GM21390 (cell line): ENCODE data around the gene PRELP.

ENCODE experiments used
- ATAC-seq: cut with Tn5 transposase; IDR thresholded peaks from one replicate; pipeline ENCODE4 v1.9.1; 2021; ENCODE audit not compliant: unreplicated experiment

PRELP gene

GRCh38 chr1:203521812-203522211 is 46.2 kb downstream of the PRELP start:
- no peak for ATAC-seq

- no peak for ATAC-seq
These were observed 46.6 kb downstream of the PRELP start for GRCh38 chr1:203522237-203522636.

- no peak for ATAC-seq
These were observed 48.1 kb downstream of the PRELP start for GRCh38 chr1:203523667-203524066.

GRCh38 chr1:203524152-203524551 is 48.5 kb downstream of the PRELP start:
- no peak for ATAC-seq

GRCh38 chr1:203524824-203525223 is 49.2 kb downstream of the PRELP start:
- ATAC-seq = no peak

- ATAC-seq = no peak
These were observed 50.1 kb downstream of the PRELP start for GRCh38 chr1:203525685-203526084.

- no peak for ATAC-seq
These were observed 50.5 kb downstream of the PRELP start for GRCh38 chr1:203526130-203526529.

- ATAC-seq = no peak
These were observed 51.0 kb downstream of the PRELP start for GRCh38 chr1:203526572-203526971.

GRCh38 chr1:203527013-203527412 is 51.4 kb downstream of the PRELP start:
- no peak for ATAC-seq

- no peak for ATAC-seq
These were observed 52.5 kb downstream of the PRELP start for GRCh38 chr1:203528063-203528462.

GRCh38 chr1:203528976-203529835 is 53.6 kb downstream of the PRELP start:
- ATAC-seq = no peak

- no peak for ATAC-seq
These were observed 55.5 kb downstream of the PRELP start for GRCh38 chr1:203531063-203531462.

- ATAC-seq = no peak
These were observed 58.4 kb downstream of the PRELP start for GRCh38 chr1:203534012-203534411.

- no peak for ATAC-seq
These were observed 58.9 kb downstream of the PRELP start for GRCh38 chr1:203534526-203534925.

GRCh38 chr1:203536575-203536974 is 61.0 kb downstream of the PRELP start:
- ATAC-seq = no peak

- no peak for ATAC-seq
These were observed 61.4 kb downstream of the PRELP start for GRCh38 chr1:203536980-203537455.

GRCh38 chr1:203537806-203538464 is 62.3 kb downstream of the PRELP start:
- ATAC-seq = no peak

- ATAC-seq = no peak
These were observed 63.1 kb downstream of the PRELP start for GRCh38 chr1:203538726-203539125.

- ATAC-seq = no peak
These were observed 64.4 kb downstream of the PRELP start for GRCh38 chr1:203539831-203540546.
